Loucy (cell line): ENCODE data around the gene PHF8.

Experiments
- EZH2phosphoT487 ChIP-seq: fragments of 200-600 bp; IDR thresholded peaks from 2 replicates; pipeline ENCODE4 v1.6.1; 2018; ENCODE audit warnings: antibody characterized with exemption, mild to moderate bottlenecking, moderate library complexity, borderline replicate concordance
- TF ChIP-seq, protein P1 (sequence below): fragments of 200-600 bp; sonication (generic); conservative IDR thresholded peaks from 2 replicates; pipeline ENCODE4 v1.5.1; 2014; ENCODE audit warnings: mild to moderate bottlenecking, antibody characterized with exemption, low read length

DNA sequence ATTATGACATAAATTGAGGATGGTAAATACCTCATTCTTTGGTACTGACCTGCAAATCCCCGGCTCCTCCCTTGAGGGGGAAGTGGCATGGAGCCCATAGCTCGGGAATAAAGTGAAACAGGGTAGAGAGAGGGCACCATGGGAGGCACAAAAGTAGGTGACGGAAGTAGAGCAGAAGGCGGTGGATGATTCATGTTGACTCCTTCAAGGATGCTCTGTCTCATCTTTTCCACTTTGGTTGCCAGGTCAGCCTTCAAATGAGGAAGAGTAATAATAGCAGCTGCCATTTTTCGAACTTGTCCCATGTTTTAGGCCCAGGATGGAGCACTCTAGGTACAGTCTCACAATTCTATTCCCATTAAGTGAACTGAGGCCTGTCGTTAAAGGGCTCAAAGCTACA is 41.4 kb upstream of the PHF8 start:
- TF ChIP-seq, protein P1, sequence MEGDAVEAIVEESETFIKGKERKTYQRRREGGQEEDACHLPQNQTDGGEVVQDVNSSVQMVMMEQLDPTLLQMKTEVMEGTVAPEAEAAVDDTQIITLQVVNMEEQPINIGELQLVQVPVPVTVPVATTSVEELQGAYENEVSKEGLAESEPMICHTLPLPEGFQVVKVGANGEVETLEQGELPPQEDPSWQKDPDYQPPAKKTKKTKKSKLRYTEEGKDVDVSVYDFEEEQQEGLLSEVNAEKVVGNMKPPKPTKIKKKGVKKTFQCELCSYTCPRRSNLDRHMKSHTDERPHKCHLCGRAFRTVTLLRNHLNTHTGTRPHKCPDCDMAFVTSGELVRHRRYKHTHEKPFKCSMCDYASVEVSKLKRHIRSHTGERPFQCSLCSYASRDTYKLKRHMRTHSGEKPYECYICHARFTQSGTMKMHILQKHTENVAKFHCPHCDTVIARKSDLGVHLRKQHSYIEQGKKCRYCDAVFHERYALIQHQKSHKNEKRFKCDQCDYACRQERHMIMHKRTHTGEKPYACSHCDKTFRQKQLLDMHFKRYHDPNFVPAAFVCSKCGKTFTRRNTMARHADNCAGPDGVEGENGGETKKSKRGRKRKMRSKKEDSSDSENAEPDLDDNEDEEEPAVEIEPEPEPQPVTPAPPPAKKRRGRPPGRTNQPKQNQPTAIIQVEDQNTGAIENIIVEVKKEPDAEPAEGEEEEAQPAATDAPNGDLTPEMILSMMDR, result no peak
- TF ChIP-seq EZH2phosphoT487, result no peak
